Nephron progenitor cell (in vitro differentiated cells): Measurements from ENCODE around the gene OGFRL1.
"Not testable (repeated sequence)": the region's sequence is repeated elsewhere in the genome, so short reads cannot be mapped to it uniquely, and the experiment has no call there.

Experiments used
- DNase-seq: peaks from one replicate; pipeline ENCODE4 v3.0.0; 2021
- H3K27ac Mint-ChIP-seq: 2 replicates; pipeline ENCODE4 v1.8.0; 2021; ENCODE audit warnings: mild to moderate bottlenecking, moderate library complexity, mixed read lengths
- H3K27me3 Mint-ChIP-seq: 2 replicates; pipeline ENCODE4 v1.8.0; 2021; ENCODE audit warnings: mild to moderate bottlenecking, low read depth, mixed read lengths; ENCODE audit not compliant: poor library complexity
- H3K36me3 Mint-ChIP-seq: 2 replicates; pipeline ENCODE4 v1.8.0; 2021; ENCODE audit warnings: low read depth, mixed read lengths
- H3K4me1 Mint-ChIP-seq: 2 replicates; pipeline ENCODE4 v1.8.0; 2021; ENCODE audit warnings: mixed read lengths
- H3K4me3 Mint-ChIP-seq: 2 replicates; pipeline ENCODE4 v1.8.0; 2021; ENCODE audit warnings: mild to moderate bottlenecking, moderate library complexity, mixed read lengths
- H3K9me3 Mint-ChIP-seq: 2 replicates; pipeline ENCODE4 v1.8.0; 2021; ENCODE audit warnings: mild to moderate bottlenecking, moderate library complexity, mixed read lengths
- TF ChIP-seq, protein P1 (sequence below): fragments of 200-600 bp; sonication (generic); IDR thresholded peaks from 2 replicates; pipeline ENCODE4 v1.5.0; 2021; ENCODE audit warnings: antibody characterized with exemption

OGFRL1 gene

GRCh38 chr6:71258078-71258866 lies 30.3 kb upstream of the OGFRL1 start:
- H3K4me3 Mint-ChIP-seq: no peak overlapping the region
- H3K4me1 Mint-ChIP-seq: peaks cover 77% of the 10 kb centered on the region
- TF ChIP-seq, protein P1, sequence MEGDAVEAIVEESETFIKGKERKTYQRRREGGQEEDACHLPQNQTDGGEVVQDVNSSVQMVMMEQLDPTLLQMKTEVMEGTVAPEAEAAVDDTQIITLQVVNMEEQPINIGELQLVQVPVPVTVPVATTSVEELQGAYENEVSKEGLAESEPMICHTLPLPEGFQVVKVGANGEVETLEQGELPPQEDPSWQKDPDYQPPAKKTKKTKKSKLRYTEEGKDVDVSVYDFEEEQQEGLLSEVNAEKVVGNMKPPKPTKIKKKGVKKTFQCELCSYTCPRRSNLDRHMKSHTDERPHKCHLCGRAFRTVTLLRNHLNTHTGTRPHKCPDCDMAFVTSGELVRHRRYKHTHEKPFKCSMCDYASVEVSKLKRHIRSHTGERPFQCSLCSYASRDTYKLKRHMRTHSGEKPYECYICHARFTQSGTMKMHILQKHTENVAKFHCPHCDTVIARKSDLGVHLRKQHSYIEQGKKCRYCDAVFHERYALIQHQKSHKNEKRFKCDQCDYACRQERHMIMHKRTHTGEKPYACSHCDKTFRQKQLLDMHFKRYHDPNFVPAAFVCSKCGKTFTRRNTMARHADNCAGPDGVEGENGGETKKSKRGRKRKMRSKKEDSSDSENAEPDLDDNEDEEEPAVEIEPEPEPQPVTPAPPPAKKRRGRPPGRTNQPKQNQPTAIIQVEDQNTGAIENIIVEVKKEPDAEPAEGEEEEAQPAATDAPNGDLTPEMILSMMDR: no peak
- H3K27me3 Mint-ChIP-seq: peaks cover 11% of the 10 kb centered on the region
- DNase-seq: no peak
- H3K9me3 Mint-ChIP-seq: peaks cover 5% of the 10 kb centered on the region
- H3K27ac Mint-ChIP-seq: no peak overlapping the region
- no peaks in the 10 kb centered on the region for H3K36me3 Mint-ChIP-seq

DNA sequence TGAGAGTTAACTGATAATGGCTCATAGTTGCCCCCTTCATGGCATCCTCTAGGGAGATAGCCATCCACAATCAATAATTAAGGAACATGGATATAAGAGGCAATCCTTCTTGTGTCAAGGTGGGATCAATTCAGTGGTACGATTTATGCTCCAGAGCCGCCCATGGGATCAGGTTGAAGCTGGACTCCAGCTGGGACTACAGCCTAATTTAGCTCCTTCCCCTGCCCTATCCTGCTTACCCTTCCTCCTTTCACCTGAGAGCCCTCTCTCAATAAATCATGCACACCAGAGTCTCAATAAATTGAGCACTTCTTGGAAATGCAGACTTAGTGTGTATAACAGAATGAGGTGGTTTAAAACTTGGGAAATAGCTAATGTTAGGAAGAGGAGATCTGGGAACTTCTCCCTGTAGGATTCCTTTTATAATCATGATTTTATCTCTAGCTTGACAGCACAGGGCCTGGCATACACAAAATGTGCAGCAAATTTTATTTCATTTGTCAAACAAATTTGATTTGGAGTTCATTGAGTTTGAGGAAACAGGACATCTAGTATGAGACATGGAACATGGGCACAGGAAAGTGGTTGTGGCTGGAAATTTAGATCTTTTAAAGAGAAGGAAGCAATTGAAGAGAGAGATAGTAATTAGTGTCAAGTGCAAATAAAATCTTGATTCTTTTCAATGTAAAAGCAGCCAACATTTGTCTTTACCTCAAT lies 28.6 kb upstream of the OGFRL1 start:
- Mint-ChIP-seq H3K9me3 (peaks cover 13% of the 10 kb centered on the region), H3K4me1 (peaks cover 59% of the 10 kb centered on the region), H3K36me3 (no peaks in the 10 kb centered on the region), H3K27ac (no peak overlapping the region), H3K4me3 (no peak overlapping the region), H3K27me3 (peaks cover 14% of the 10 kb centered on the region)
- TF ChIP-seq, protein P1: no peak
- no peak for DNase-seq

DNA sequence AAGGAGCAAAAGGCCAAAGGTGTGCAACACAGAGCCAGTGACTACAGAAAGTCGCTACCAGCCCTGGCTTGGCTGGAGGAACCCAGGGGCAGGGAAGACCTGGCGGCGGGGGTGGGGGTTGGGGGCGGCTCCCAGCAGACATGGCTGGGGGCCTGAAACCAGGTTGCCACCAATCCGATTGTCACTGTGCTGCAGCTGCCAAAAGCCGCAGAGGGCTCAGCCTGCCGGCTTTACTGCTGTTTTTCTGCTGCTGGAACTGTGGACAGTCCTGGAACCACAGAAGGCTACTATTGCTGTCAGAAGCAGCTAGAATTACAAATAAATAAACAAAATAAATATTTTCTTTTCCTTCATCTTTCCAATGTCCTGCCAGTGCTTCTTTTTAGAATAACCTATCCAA lies 25.7 kb upstream of the OGFRL1 start:
- peaks cover 3% of the 10 kb centered on the region for H3K27me3 Mint-ChIP-seq
- H3K36me3 Mint-ChIP-seq: no peaks in the 10 kb centered on the region
- peaks cover 22% of the 10 kb centered on the region for H3K9me3 Mint-ChIP-seq
- no peak overlapping the region for H3K27ac Mint-ChIP-seq
- H3K4me1 Mint-ChIP-seq: peaks cover 32% of the 10 kb centered on the region
- no peak for DNase-seq
- H3K4me3 Mint-ChIP-seq: no peak overlapping the region
- TF ChIP-seq, protein P1: no peak

DNA sequence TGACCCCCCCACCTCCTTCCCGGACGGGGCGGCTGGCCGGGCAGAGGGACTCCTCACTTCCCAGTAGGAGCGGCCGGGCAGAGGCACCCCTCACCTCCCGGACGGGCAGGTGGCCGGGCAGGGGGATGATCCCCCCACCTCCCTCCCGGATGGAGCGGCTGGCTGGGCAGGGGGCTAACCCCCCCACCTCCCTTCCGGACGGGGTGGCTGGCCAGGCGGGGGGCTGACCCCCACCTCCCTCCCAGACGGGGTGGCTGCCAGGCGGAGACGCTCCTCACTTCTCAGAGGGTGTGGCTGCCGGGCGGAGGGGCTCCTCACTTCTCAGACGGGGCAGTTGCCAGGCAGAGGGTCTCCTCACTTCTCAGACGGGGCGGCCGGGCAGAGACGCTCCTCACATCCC lies 22.2 kb upstream of the OGFRL1 start:
- Mint-ChIP-seq H3K9me3 (peaks cover 57% of the 10 kb centered on the region), H3K4me1 (peaks cover 12% of the 10 kb centered on the region)
- not testable (repeated sequence) for DNase-seq, H3K27ac Mint-ChIP-seq, H3K36me3 Mint-ChIP-seq, H3K27me3 Mint-ChIP-seq, H3K4me3 Mint-ChIP-seq

DNA sequence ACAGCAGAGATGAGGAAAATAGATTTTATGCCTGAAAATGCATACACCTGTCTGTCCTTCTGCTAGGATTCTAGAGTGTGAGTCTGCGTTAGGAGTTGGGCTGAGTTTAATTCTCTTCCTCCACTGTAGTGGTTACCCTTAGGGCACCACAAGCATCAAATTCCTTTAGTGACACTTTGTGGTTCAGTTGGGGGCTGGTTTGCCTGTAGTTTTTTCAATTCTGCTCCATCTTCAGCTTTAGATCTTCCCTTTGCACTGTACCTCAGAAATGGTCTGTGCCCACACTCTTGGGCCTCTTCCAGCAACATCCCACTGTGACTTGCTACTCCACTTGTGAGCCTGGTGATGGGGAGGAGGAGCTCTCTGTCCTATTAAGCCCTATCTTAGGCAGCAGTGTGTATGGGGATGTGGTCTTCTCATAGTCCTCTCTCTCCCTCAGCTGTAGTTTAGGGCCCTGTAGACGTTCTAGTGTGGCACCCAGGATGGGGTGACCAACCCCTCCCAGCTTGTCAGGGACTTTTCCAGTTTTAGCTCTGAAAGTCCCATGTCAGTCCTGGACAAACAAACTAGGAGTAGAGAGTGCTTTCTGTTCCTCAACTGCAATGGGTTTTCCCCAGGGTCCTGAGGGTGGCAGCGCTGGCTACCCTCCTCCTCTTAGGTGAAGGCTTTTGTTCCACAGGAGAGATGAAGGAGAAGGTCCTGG lies 19.7 kb upstream of the OGFRL1 start:
- no peak overlapping the region for H3K4me3 Mint-ChIP-seq
- peaks cover 10% of the 10 kb centered on the region for H3K36me3 Mint-ChIP-seq
- no peaks in the 10 kb centered on the region for H3K4me1 Mint-ChIP-seq
- peaks cover 65% of the 10 kb centered on the region for H3K9me3 Mint-ChIP-seq
- DNase-seq: no peak
- TF ChIP-seq, protein P1: no peak
- no peak overlapping the region for H3K27ac Mint-ChIP-seq
- H3K27me3 Mint-ChIP-seq: peaks cover 7% of the 10 kb centered on the region

DNA sequence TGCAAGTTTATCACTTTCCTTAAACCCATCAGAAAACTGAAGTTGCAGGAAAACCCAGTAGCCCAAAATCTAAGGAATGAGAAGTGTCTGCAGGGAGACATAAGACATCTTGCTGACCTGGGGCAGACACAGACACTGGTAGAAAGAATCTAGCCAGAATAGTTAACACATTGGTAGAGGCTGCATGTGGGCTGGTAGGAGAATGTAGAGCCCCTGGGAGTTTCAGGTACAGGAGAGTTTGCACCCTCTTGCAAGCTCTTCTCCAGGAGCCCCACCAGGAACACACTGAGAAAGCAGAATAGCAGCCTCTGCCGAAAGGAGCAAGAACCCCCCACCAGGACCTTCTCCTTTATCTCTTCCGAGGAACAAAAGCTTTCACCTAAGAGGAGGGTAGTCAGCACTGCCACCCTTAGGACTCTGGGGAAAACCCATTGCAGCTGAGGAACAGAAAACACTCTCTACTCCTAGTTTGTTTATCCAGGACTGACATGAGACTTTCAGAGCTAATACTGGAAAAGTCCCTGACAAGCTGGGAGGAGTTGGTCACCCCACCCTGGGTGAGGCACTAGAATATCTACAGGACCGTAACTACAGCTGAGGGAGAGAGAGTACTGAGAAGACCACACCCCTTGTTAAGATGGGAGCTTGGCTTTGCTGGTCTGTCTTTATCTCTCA lies 10.5 kb upstream of the OGFRL1 start:
- Mint-ChIP-seq H3K9me3 (peaks cover 18% of the 10 kb centered on the region), H3K27me3 (peaks cover 10% of the 10 kb centered on the region), H3K4me1 (peaks cover under 1% of the 10 kb centered on the region), H3K36me3 (no peaks in the 10 kb centered on the region), H3K27ac (no peak overlapping the region), H3K4me3 (no peak overlapping the region)
- TF ChIP-seq, protein P1: no peak
- DNase-seq: no peak
